Keratinocyte (primary cell): Measurements from ENCODE around the gene TMOD1. TPM values are rescaled to one million over a fixed set of nuclear protein-coding genes. Genes with fewer than 3 reads are reported as not detected.

ENCODE experiments used
- DNase-seq: peaks from one replicate; pipeline ENCODE4 v3.0.0-alpha.2; 2011; ENCODE audit warnings: low read depth, missing footprints, low spot score
- FAIRE-seq: peaks from 2 replicates; lab custom pipeline; 2011; peaks lifted over from hg19 to GRCh38; lab: Jason Lieb, UNC
- H2AFZ ChIP-seq: 2 replicates; pipeline ENCODE4 v1.6.0; 2012; ENCODE audit warnings: low read length, control low read depth, inconsistent platforms; ENCODE audit not compliant: control insufficient read depth
- H3K27ac ChIP-seq: 2 replicates; pipeline ENCODE4 v1.5.1; 2011; ENCODE audit warnings: low read length; ENCODE audit not compliant: control insufficient read depth, insufficient read depth
- H3K27me3 ChIP-seq: 3 replicates; pipeline ENCODE4 v1.6.0; 2011; ENCODE audit warnings: low read length; ENCODE audit not compliant: control insufficient read depth, insufficient read depth; ENCODE audit errors: extremely low read depth
- H3K36me3 ChIP-seq, 2 experiments: 2 replicates in 1 of 2; 3 replicates in 1 of 2; pipeline ENCODE4 v1.5.1; 2011; ENCODE audit warnings: low read length in 2 of 2, mild to moderate bottlenecking in 1 of 2; ENCODE audit not compliant: control insufficient read depth in 2 of 2, insufficient read depth in 2 of 2; ENCODE audit errors: extremely low read depth in 1 of 2
- H3K4me1 ChIP-seq: 3 replicates; pipeline ENCODE4 v1.5.1; 2011; ENCODE audit warnings: low read length; ENCODE audit not compliant: control insufficient read depth, insufficient read depth; ENCODE audit errors: extremely low read depth
- H3K4me2 ChIP-seq: 3 replicates; pipeline ENCODE4 v1.6.0; 2011; ENCODE audit warnings: low read depth, low read length; ENCODE audit not compliant: control insufficient read depth, insufficient read depth; ENCODE audit errors: extremely low read depth
- H3K4me3 ChIP-seq, 3 experiments: fragments of 200-600 bp in 1 of 3; sonication (generic) in 1 of 3; 2 replicates in 2 of 3; 3 replicates in 1 of 3; pipeline ENCODE4 v1.5.1; 2011 to 2016; ENCODE audit warnings: low read length in 3 of 3, mild to moderate bottlenecking in 3 of 3, control low read depth in 2 of 3, inconsistent platforms in 1 of 3, low read depth in 1 of 3, mixed read lengths in 1 of 3, mixed run types in 1 of 3, moderate library complexity in 1 of 3; ENCODE audit not compliant: control insufficient read depth in 2 of 3, insufficient read depth in 2 of 3; ENCODE audit errors: extremely low read depth in 1 of 3
- H3K79me2 ChIP-seq: 2 replicates; pipeline ENCODE4 v1.6.0; 2012; ENCODE audit warnings: low read length; ENCODE audit not compliant: control insufficient read depth, insufficient read depth
- H3K9ac ChIP-seq: 3 replicates; pipeline ENCODE4 v1.6.0; 2011; ENCODE audit warnings: low read length; ENCODE audit not compliant: control insufficient read depth, insufficient read depth; ENCODE audit errors: extremely low read depth
- H3K9me1 ChIP-seq: 3 replicates; pipeline ENCODE4 v1.6.0; 2011; ENCODE audit warnings: low read length; ENCODE audit not compliant: control insufficient read depth, insufficient read depth; ENCODE audit errors: extremely low read depth
- H3K9me3 ChIP-seq: 2 replicates; pipeline ENCODE4 v1.5.1; 2012; ENCODE audit warnings: low read depth, low read length; ENCODE audit not compliant: control insufficient read depth
- H4K20me1 ChIP-seq: 3 replicates; pipeline ENCODE4 v1.6.0; 2011; ENCODE audit warnings: low read length; ENCODE audit not compliant: control insufficient read depth, insufficient read depth; ENCODE audit errors: extremely low read depth
- EZH2 ChIP-seq: IDR thresholded peaks from one replicate; pipeline ENCODE4 v1.6.1; 2012; ENCODE audit warnings: inconsistent platforms, mild to moderate bottlenecking, low read length, moderate library complexity
- dilution Hi-C: fragments of 300-500 bp; cut with MboI; formaldehyde crosslinking; loops from one replicate; pipeline ENCODE4 v1.7.0; 2020; ENCODE audit warnings: low sequenced_read_pairs; ENCODE audit not compliant: extremely low pct_ligation_motif_present
- polyA plus RNA-seq, 5 experiments: library from polyadenylated mRNA; depleted of rRNA in 3 of 5; stranded (reverse) in 3 of 5; stranded (forward) in 1 of 5; unstranded in 1 of 5; fragments of >200 nt; gene quantifications; 1 replicate in 1 of 5; 2 replicates in 3 of 5; 3 replicates in 1 of 5; pipeline versions ENCODE4 v1.2.1 to v1.2.3, GENCODE V29; 2011 to 2012; ENCODE audit warnings: missing spikeins in 2 of 5, low read depth in 1 of 5, low replicate concordance in 1 of 5
- TF ChIP-seq, protein P1 (sequence below), 3 experiments: IDR thresholded peaks in 1 of 3; conservative IDR thresholded peaks in 1 of 3; optimal IDR thresholded peaks in 1 of 3; 2 replicates in 2 of 3; 3 replicates in 1 of 3; pipeline versions ENCODE3 to v1.5.1; 2011; ENCODE audit warnings: low read length in 3 of 3, mild to moderate bottlenecking in 3 of 3, moderate library complexity in 2 of 3, control low read depth in 1 of 3, inconsistent platforms in 1 of 3; ENCODE audit not compliant: insufficient read depth in 2 of 3; ENCODE audit errors: extremely low read depth in 1 of 3

The TMOD1 gene
- polyA plus RNA-seq, 1 donor (not counting 4 experiments of a cell fraction or from before 2014, with no cell fraction given), result not detected

DNA sequence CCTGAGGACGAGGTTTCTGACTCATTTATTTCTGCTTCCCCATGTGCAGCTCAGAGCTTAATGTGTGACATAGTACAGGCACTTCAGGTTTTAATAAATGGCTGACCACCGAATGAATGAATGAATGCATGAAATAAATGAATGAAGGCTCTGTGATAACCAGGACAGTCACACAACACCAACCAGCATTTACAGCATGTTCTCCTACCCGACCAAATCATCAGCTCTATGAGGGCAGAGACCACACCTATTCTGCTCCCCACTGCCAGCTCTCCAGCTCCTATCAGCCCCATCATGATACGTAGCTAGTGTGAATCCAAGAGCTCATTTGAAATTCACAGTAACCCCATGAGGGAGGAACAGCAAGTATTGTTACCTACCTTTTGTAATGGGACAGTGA, 4.8 kb downstream of the TMOD1 start:
- Histone ChIP-seq H3K4me3 (no peak overlapping the region), H3K9me3 (no peaks in the 10 kb centered on the region), H3K4me1 (peaks cover 2% of the 10 kb centered on the region), H3K9ac (no peak overlapping the region), H3K79me2 (no peaks in the 10 kb centered on the region), H3K36me3 (no peaks in the 10 kb centered on the region), H2AFZ (no peak overlapping the region), H3K27ac (no peak overlapping the region), H3K4me2 (no peak overlapping the region), H3K9me1 (no peaks in the 10 kb centered on the region), H3K27me3 (peaks cover 55% of the 10 kb centered on the region), H4K20me1 (peaks cover 3% of the 10 kb centered on the region)
- no peak for FAIRE-seq
- DNase-seq, result no peak
- dilution Hi-C loops, result no loop called here
- TF ChIP-seq EZH2, result no peak
- TF ChIP-seq, protein P1, sequence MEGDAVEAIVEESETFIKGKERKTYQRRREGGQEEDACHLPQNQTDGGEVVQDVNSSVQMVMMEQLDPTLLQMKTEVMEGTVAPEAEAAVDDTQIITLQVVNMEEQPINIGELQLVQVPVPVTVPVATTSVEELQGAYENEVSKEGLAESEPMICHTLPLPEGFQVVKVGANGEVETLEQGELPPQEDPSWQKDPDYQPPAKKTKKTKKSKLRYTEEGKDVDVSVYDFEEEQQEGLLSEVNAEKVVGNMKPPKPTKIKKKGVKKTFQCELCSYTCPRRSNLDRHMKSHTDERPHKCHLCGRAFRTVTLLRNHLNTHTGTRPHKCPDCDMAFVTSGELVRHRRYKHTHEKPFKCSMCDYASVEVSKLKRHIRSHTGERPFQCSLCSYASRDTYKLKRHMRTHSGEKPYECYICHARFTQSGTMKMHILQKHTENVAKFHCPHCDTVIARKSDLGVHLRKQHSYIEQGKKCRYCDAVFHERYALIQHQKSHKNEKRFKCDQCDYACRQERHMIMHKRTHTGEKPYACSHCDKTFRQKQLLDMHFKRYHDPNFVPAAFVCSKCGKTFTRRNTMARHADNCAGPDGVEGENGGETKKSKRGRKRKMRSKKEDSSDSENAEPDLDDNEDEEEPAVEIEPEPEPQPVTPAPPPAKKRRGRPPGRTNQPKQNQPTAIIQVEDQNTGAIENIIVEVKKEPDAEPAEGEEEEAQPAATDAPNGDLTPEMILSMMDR (optimal IDR thresholded peaks at IDR 0.05 in 1 of 3, IDR thresholded peaks at IDR 0.05 in 1 of 3, conservative IDR thresholded peaks at IDR 0.05 in 1 of 3; ENCODE audit: extremely low read depth in 1 of 3, insufficient read depth in 2 of 3, low read length in 3 of 3), result no peak

DNA sequence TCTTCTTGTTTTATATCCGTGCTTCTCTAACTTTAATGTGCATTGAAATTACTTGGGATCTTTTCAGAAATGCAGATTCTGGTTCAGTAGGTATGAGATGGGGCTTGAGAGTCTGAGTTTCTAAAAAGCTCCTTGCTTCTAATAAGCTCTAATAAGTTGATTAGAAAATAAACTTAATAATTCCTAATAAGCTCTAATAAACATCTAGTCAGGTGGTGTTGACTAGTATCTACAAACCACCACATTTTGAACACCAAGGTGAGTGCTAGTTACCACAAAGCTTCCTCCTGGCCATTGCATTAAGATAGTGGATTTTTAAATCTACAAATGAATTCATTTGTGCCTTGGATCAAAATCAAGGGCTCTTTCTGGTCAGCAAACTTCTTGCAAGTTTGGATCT, 5.3 kb downstream of the TMOD1 start:
- dilution Hi-C loops, result no loop called here
- H3K27ac ChIP-seq, result no peak overlapping the region
- H3K4me2 ChIP-seq, result no peak overlapping the region
- no peak for DNase-seq
- H3K4me3 ChIP-seq, result no peak overlapping the region
- no peak for FAIRE-seq
- H3K9me3 ChIP-seq, result no peaks in the 10 kb centered on the region
- H3K27me3 ChIP-seq, result peaks cover 52% of the 10 kb centered on the region
- H3K9me1 ChIP-seq, result no peaks in the 10 kb centered on the region
- no peaks in the 10 kb centered on the region for H3K79me2 ChIP-seq
- TF ChIP-seq, protein P1 (optimal IDR thresholded peaks at IDR 0.05 in 1 of 3, IDR thresholded peaks at IDR 0.05 in 1 of 3, conservative IDR thresholded peaks at IDR 0.05 in 1 of 3; ENCODE audit: extremely low read depth in 1 of 3, insufficient read depth in 2 of 3, low read length in 3 of 3), result no peak
- TF ChIP-seq EZH2, result no peak
- H3K4me1 ChIP-seq, result peaks cover 5% of the 10 kb centered on the region
- H4K20me1 ChIP-seq, result peaks cover 3% of the 10 kb centered on the region
- H3K9ac ChIP-seq, result no peak overlapping the region
- no peak overlapping the region for H2AFZ ChIP-seq
- no peaks in the 10 kb centered on the region for H3K36me3 ChIP-seq
